ENCODE results near the gene CCM2. TPM values are rescaled to one million over a fixed set of nuclear protein-coding genes. Genes with fewer than 3 reads are reported as not detected.

CCM2 gene
- total and polyA plus RNA-seq, 2 of the 8 experiments (the other 6 are each of a cell fraction or from before 2014, with no cell fraction given), result 31.6 to 41.2 TPM

GRCh38 chr7:44987996-44988395, 12.0 kb upstream of the CCM2 start (continued):
- TF ChIP-seq HDAC2 (IDR thresholded peaks at IDR 0.05; ENCODE audit: borderline replicate concordance in 1 of 2, low read depth in 2 of 2, low read length in 2 of 2), result no peak
- TF ChIP-seq TCF12 (IDR thresholded peaks at IDR 0.05; ENCODE audit: low read depth, low read length), result no peak
- no peak for TF ChIP-seq FOSL1 (IDR thresholded peaks at IDR 0.05; ENCODE audit: insufficient read depth, low read depth, low read length)
- no peak for TF ChIP-seq RBBP5 (IDR thresholded peaks at IDR 0.05; ENCODE audit: borderline replicate concordance, low read depth, low read length)
- no peak for TF ChIP-seq GTF2F1 (IDR thresholded peaks at IDR 0.05; ENCODE audit: borderline replicate concordance, low read depth, low read length)
- no peak for TF ChIP-seq KDM4A (IDR thresholded peaks at IDR 0.05; ENCODE audit: low read depth, low read length, severe bottlenecking)
- TF ChIP-seq CBX8 (IDR thresholded peaks at IDR 0.05; ENCODE audit: borderline replicate concordance, low read depth, low read length), result no peak

Measured in H1 (cell line).